Skin epidermis (tissue), 12 donors: ENCODE data around the gene DYRK4.
A peak's percentile ranks its signal among the peaks of the same experiment; 100 is the strongest.
"Not testable (repeated sequence)": the region's sequence is repeated elsewhere in the genome, so short reads cannot be mapped to it uniquely, and the experiment has no call there.

Experiments used
- H3K27ac ChIP-seq, 21 experiments: fragments of 200-600 bp; sonication (generic) in 11 of 21; one replicate each; pipeline ENCODE4 v1.5.0; 2020; ENCODE audit warnings: mild to moderate bottlenecking in 3 of 21, inconsistent platforms in 2 of 21, moderate library complexity in 2 of 21
- H3K4me3 ChIP-seq, 7 experiments: fragments of 200-600 bp; sonication (generic) in 2 of 7; one replicate each; pipeline ENCODE4 v1.5.0; 2020; ENCODE audit warnings: inconsistent platforms in 2 of 7, mild to moderate bottlenecking in 2 of 7, moderate library complexity in 1 of 7

DYRK4 gene

GRCh38 chr12:4562034-4562657, at the start of gene DYRK4:
DYRK4 (plus strand) TSS chr12:4562208; CDS start chr12:4562246, 38 bp downstream.
- Histone ChIP-seq H3K4me3 (peak within 1 kb of the TSS; percentile 7 to 32 (median 12)), H3K27ac (peak within 1 kb of the TSS in 2 of 21 experiments; percentile 6 to 33)

- no peak overlapping the region for H3K27ac ChIP-seq
These were observed 43.8 kb upstream of the DYRK4 start for GRCh38 chr12:4518106-4518728.

GRCh38 chr12:4523443-4523842, 38.6 kb upstream of the DYRK4 start:
- not testable (repeated sequence) for H3K27ac ChIP-seq, H3K4me3 ChIP-seq

More at GRCh38 chr12:4518106-4518728, 43.8 kb upstream of the DYRK4 start:
- H3K4me3 ChIP-seq, result no peak overlapping the region

GRCh38 chr12:4526923-4527546, 35.0 kb upstream of the DYRK4 start:
- no peak overlapping the region for H3K27ac ChIP-seq
- H3K4me3 ChIP-seq, result no peak overlapping the region

GRCh38 chr12:4530160-4530559, 31.8 kb upstream of the DYRK4 start:
- H3K27ac ChIP-seq, result no peak overlapping the region

GRCh38 chr12:4530982-4531586, 30.9 kb upstream of the DYRK4 start:
- Histone ChIP-seq H3K27ac (peak overlapping the region in 1 of 21 experiments; percentile 8), H3K4me3 (no peak overlapping the region)

More at GRCh38 chr12:4530160-4530559, 31.8 kb upstream of the DYRK4 start:
- H3K4me3 ChIP-seq, result no peak overlapping the region

GRCh38 chr12:4535092-4535491, 26.9 kb upstream of the DYRK4 start:
- Histone ChIP-seq H3K27ac (no peak overlapping the region), H3K4me3 (no peak overlapping the region)

- H3K4me3 ChIP-seq, result no peak overlapping the region
These were observed 26.1 kb upstream of the DYRK4 start for GRCh38 chr12:4535871-4536270.

GRCh38 chr12:4538207-4539160, 23.5 kb upstream of the DYRK4 start, which contains the start of gene RAD51AP1:
RAD51AP1 (plus strand) TSS chr12:4538890; CDS start chr12:4538940, 50 bp downstream.
- Histone ChIP-seq H3K4me3 (peak within 1 kb of the TSS; percentile 65 to 79 (median 71)), H3K27ac (peak within 1 kb of the TSS; percentile 91 to 99 (median 97))

More at GRCh38 chr12:4535871-4536270, 26.1 kb upstream of the DYRK4 start:
- H3K27ac ChIP-seq, result no peak overlapping the region

GRCh38 chr12:4539167-4539870, 22.7 kb upstream of the DYRK4 start:
- Histone ChIP-seq H3K27ac (peak overlapping the region in 11 of 21 experiments; percentile 2 to 99 (median 97)), H3K4me3 (peak overlapping the region; percentile 65 to 79 (median 71))

- H3K27ac ChIP-seq, result no peak overlapping the region
- no peak overlapping the region for H3K4me3 ChIP-seq
These were observed 21.8 kb upstream of the DYRK4 start for GRCh38 chr12:4540170-4540569.

GRCh38 chr12:4540638-4541037, 21.4 kb upstream of the DYRK4 start:
- no peak overlapping the region for H3K4me3 ChIP-seq
- no peak overlapping the region for H3K27ac ChIP-seq

- no peak overlapping the region for H3K4me3 ChIP-seq
- H3K27ac ChIP-seq, result no peak overlapping the region
These were observed 16.8 kb upstream of the DYRK4 start for GRCh38 chr12:4545195-4545594.

GRCh38 chr12:4552191-4552590, 9.8 kb upstream of the DYRK4 start:
- Histone ChIP-seq H3K4me3 (no peak overlapping the region), H3K27ac (no peak overlapping the region)

GRCh38 chr12:4553943-4554342, 8.1 kb upstream of the DYRK4 start:
- H3K27ac ChIP-seq, result no peak overlapping the region
- no peak overlapping the region for H3K4me3 ChIP-seq

- H3K27ac ChIP-seq, result peak overlapping the region in 1 of 21 experiments; percentile 55
- H3K4me3 ChIP-seq, result no peak overlapping the region
These were observed 6.2 kb upstream of the DYRK4 start for GRCh38 chr12:4555804-4556203.

GRCh38 chr12:4556735-4557530, 5.1 kb upstream of the DYRK4 start:
- H3K27ac ChIP-seq, result peak overlapping the region in 2 of 21 experiments; percentile 36 to 55

GRCh38 chr12:4557586-4557985, 4.4 kb upstream of the DYRK4 start:
- Histone ChIP-seq H3K27ac (peak overlapping the region in 2 of 21 experiments; percentile 5 to 15), H3K4me3 (no peak overlapping the region)

More at GRCh38 chr12:4556735-4557530, 5.1 kb upstream of the DYRK4 start:
- H3K4me3 ChIP-seq, result no peak overlapping the region
